ACHN (cell line): ENCODE results near the gene DDHD1.
A peak's percentile ranks its signal among the peaks of the same experiment; 100 is the strongest.
"Not testable (repeated sequence)": the region's sequence is repeated elsewhere in the genome, so short reads cannot be mapped to it uniquely, and the experiment has no call there.

Experiments
- DNase-seq: peaks from one replicate; pipeline ENCODE4 v3.0.0-alpha.2; 2015
- in situ Hi-C: cut with HindIII; loops from 2 replicates; pipeline ENCODE4 v1.10.0; 2017; ENCODE audit warnings: low sequenced_read_pairs, low pct_ligation_motif_present, low pct_unique_long_range_greater_than_20kb

The DDHD1 gene

GRCh38 chr14:53156238-53156637 is 3.1 kb upstream of the DDHD1 start:
- no peak for DNase-seq
- in situ Hi-C loops, result no loop called here

GRCh38 chr14:53153702-53154112 is 584 bp upstream of the DDHD1 start:
- in situ Hi-C loops, result no loop called here
- no peak for DNase-seq

- peak; percentile 28 for DNase-seq
- in situ Hi-C loops, result no loop called here
These were observed 788 bp downstream of the DDHD1 start for GRCh38 chr14:53152184-53152886.

GRCh38 chr14:53151523-53152183 is 1.5 kb downstream of the DDHD1 start:
- peak; percentile 54 for DNase-seq
- in situ Hi-C loops, result no loop called here

- DNase-seq, result no peak
- in situ Hi-C loops, result no loop called here
These were observed 3.3 kb downstream of the DDHD1 start for GRCh38 chr14:53149668-53150316.

- in situ Hi-C loops, result no loop called here
- no peak for DNase-seq
These were observed 4.5 kb downstream of the DDHD1 start for GRCh38 chr14:53148671-53149070.

- DNase-seq, result no peak
- in situ Hi-C loops, result no loop called here
These were observed 5.2 kb downstream of the DDHD1 start for GRCh38 chr14:53147893-53148292.

- in situ Hi-C loops, result no loop called here
- DNase-seq, result no peak
These were observed 5.9 kb downstream of the DDHD1 start for GRCh38 chr14:53147208-53147607.

- no peak for DNase-seq
- in situ Hi-C loops, result no loop called here
These were observed 6.4 kb downstream of the DDHD1 start for GRCh38 chr14:53146739-53147138.

GRCh38 chr14:53144244-53144643 is 8.9 kb downstream of the DDHD1 start:
- no peak for DNase-seq
- in situ Hi-C loops, result no loop called here

- in situ Hi-C loops, result no loop called here
- no peak for DNase-seq
These were observed 12.5 kb downstream of the DDHD1 start for GRCh38 chr14:53140585-53140984.

GRCh38 chr14:53137568-53138203 is 15.4 kb downstream of the DDHD1 start:
- in situ Hi-C loops, result no loop called here
- DNase-seq, result no peak

GRCh38 chr14:53130491-53130890 is 22.6 kb downstream of the DDHD1 start:
- DNase-seq, in situ Hi-C loops: not testable (repeated sequence)

- DNase-seq, result no peak
- in situ Hi-C loops, result no loop called here
These were observed 24.7 kb downstream of the DDHD1 start for GRCh38 chr14:53128303-53129028.

GRCh38 chr14:53127832-53128231 is 25.3 kb downstream of the DDHD1 start:
- in situ Hi-C loops, result no loop called here
- no peak for DNase-seq

- DNase-seq, result no peak
- in situ Hi-C loops, result no loop called here
These were observed 26.0 kb downstream of the DDHD1 start for GRCh38 chr14:53127151-53127550.

GRCh38 chr14:53126731-53127130 is 26.4 kb downstream of the DDHD1 start:
- no peak for DNase-seq
- in situ Hi-C loops, result no loop called here

- in situ Hi-C loops, result no loop called here
- no peak for DNase-seq
These were observed 28.3 kb downstream of the DDHD1 start for GRCh38 chr14:53124786-53125185.

GRCh38 chr14:53121419-53121818 is 31.7 kb downstream of the DDHD1 start:
- in situ Hi-C loops, result not testable (repeated sequence)

More at GRCh38 chr14:53121419-53121818, 31.7 kb downstream of the DDHD1 start:
- not testable (repeated sequence) for DNase-seq
